GM12892 (cell line): Measurements from ENCODE around the gene ZKSCAN4.
A peak's percentile ranks its signal among the peaks of the same experiment; 100 is the strongest.

Experiments
- DNase-seq: peaks from one replicate; pipeline ENCODE4 v3.0.0; 2011; ENCODE audit not compliant: insufficient read length
- FAIRE-seq: peaks from 2 replicates; lab custom pipeline; 2011; peaks lifted over from hg19 to GRCh38; lab: Jason Lieb, UNC
- POLR2A ChIP-seq: IDR thresholded peaks from 2 replicates; pipeline ENCODE4 v1.6.1; 2011; ENCODE audit warnings: low read depth, low read length, control low read depth
- POLR2AphosphoS5 ChIP-seq: IDR thresholded peaks from 2 replicates; pipeline ENCODE4 v1.6.1; 2011; ENCODE audit warnings: low read depth, low read length, control low read depth
- TAF1 ChIP-seq: IDR thresholded peaks from 2 replicates; pipeline ENCODE4 v1.6.1; 2011; ENCODE audit warnings: low read depth, mild to moderate bottlenecking, control low read depth, low read length, borderline replicate concordance

ZKSCAN4 gene

DNA sequence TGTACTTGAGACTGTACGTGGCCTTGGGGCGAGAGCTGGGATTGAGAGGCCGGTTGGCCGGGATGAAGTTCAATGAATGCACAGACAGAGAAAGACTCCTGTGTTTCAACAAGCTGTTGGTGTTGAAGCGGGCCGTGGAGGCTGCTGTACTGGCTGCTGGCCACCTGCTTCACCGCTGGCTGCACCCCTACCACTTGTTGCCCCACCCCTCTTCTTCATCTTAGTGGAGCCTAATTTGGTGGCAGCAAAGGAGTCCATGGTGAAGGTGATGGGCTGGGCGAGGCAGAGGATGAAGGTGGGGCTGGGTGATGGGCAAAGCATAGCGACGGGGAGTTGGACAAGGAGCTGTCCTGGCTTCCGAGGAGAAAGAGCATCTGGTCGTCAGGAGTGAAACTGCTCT is 34.2 kb downstream of the ZKSCAN4 start:
- FAIRE-seq (no peak), DNase-seq (no peak)
- TF ChIP-seq POLR2AphosphoS5: no peak
- TF ChIP-seq POLR2A: no peak
- TF ChIP-seq TAF1: no peak

- DNase-seq: no peak
- no peak for FAIRE-seq
- no peak for TF ChIP-seq TAF1
- no peak for TF ChIP-seq POLR2AphosphoS5
- TF ChIP-seq POLR2A: no peak
Measured at GRCh38 chr6:28215425-28215824, 36.6 kb downstream of the ZKSCAN4 start.

DNA sequence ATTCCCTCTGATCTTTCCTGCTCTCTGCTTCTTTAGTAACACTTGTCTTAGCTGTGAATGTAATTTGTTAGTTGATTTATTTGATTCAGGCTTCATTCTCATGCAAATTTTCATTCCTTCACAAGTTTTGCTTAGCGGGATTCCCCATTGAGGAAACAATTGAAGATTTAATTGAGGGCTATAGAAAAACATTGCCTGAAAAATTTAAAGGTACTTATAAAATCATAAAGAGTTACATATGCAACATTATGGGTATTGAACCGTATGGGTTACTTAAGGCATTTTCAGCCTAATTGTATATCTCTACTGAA is 38.9 kb downstream of the ZKSCAN4 start:
- no peak for TF ChIP-seq TAF1
- no peak for TF ChIP-seq POLR2AphosphoS5
- TF ChIP-seq POLR2A: no peak
- DNase-seq (no peak), FAIRE-seq (no peak)

DNA sequence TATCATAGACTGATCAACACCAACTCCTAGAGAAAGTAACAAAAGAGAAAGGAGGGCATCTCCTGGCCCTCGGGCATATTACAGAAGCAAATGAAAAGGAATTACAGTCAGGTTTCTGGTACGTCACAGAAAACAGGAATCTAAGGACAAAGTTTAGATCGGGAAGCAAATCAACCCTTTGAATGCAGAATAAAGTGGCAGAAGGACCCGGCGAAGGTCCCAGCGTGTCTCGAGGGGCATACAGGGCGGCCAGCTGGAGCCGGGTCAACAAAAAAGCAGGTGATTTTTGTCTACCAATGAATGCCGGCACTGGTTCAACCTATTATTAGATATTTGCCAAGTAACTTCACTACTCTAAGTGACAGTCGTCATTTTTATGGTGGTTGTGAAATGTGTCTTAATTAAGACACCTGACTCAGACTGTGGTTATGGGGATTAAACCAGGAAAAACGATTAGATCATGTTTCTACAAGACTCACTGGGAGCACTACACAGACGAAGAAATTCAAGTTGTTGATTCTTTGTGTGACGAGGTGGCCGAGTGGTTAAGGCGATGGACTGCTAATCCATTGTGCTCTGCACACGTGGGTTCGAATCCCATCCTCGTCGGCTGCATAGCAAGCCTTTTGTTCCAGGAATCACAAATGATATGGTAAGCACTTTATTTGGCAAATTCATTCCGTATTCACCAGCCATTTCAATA is 39.4 kb downstream of the ZKSCAN4 start:
- peak; percentile 32 for DNase-seq
- TF ChIP-seq TAF1: no peak
- FAIRE-seq: peak; percentile 62

GRCh38 chr6:28211840-28212509 is 40.1 kb downstream of the ZKSCAN4 start:
- DNase-seq (no peak), FAIRE-seq (peak; percentile 70)
- TF ChIP-seq POLR2A (no peak), TAF1 (no peak), POLR2AphosphoS5 (no peak)

- peak; percentile 38 for FAIRE-seq
- no peak for DNase-seq
- no peak for TF ChIP-seq POLR2AphosphoS5
- TF ChIP-seq TAF1: no peak
- no peak for TF ChIP-seq POLR2A
Measured at GRCh38 chr6:28209753-28210535, 42.1 kb downstream of the ZKSCAN4 start.

DNA sequence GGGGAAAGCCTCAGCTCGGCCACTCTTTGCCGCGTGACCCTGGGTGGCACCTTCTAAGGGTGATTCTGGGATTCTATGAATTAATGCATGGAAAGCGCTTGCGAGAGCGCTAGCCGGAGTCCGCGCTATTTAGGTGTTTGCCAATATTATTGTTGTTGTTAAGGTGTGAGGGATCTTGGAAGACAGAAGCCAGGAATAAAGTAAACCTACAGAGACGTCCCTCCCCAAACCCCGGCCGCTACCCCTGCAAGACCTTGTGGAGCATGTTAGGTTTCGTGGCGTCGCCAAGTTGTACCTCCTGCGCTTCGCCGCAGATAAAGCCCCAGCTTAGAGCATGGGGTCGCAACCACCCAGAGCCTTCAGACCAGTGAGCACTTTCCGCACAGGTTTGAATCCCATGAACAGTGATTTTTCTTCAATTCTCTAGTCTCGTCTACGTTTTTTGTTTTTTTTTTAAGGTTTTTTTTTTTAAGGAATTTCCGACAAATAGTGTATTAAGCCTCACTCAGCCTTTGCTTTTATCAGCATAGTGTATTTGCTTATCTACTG is 43.9 kb downstream of the ZKSCAN4 start:
- DNase-seq (no peak), FAIRE-seq (peak; percentile 17)
- no peak for TF ChIP-seq POLR2A
- TF ChIP-seq POLR2AphosphoS5: no peak
- no peak for TF ChIP-seq TAF1

DNA sequence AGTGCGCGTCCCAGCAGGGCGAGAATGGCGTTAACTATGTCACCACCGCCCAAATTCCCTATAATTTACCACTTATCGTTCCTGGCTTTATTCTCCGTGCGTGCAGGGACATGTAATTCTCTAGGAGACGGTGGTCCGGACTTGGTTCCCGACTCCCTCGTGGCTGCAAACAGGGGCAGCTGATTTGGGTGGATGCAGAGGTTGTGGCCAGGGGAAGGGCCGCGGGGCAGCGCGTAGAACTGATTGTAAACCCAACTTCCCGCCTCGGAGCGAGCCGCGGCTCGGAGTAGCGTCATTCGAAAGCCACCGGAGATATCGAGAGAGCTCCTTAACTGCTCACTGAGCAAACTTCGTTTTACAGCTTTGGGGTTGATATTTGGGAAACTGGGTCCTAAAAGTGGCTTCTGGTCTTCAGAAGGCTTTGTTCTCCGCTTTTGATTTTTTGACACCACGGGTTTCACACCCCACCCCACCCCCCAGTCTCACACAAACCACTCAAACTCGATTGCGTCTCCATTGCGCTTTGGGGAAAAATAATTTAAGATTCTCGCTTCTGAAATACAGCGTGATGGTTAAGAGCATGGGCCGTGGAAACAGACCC is 44.5 kb downstream of the ZKSCAN4 start:
- FAIRE-seq (no peak), DNase-seq (peak; percentile 31)
- TF ChIP-seq TAF1 (no peak), POLR2A (no peak), POLR2AphosphoS5 (no peak)

DNA sequence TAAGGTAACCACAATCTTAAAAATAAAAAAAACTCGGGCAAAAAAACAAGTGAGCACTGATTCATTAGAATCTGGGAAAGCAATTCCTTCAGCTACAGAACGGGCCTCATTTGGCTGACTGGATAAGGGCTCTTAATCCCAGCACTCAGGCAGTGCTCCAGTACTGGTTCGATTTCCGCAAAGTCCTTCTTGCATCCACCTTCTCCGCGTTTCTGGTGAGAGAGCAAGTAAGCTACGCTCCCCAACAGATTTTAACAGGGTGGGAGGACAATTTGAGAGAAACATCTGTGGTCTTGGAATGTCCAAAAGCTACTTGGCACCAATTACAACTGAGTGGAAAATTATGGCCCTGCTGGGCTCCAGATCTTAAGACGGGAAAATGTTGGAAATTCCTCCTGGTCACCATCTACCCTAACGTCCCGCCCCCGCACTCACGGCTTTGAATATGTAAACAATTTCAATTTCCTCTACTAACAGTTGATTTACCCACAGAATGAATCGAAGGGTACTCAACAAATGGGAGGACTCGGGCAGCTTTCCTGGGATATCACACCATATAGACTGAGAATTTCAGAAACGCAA is 45.0 kb downstream of the ZKSCAN4 start:
- DNase-seq: no peak
- TF ChIP-seq POLR2AphosphoS5: no peak
- no peak for TF ChIP-seq TAF1
- TF ChIP-seq POLR2A: no peak
- FAIRE-seq: no peak

DNA sequence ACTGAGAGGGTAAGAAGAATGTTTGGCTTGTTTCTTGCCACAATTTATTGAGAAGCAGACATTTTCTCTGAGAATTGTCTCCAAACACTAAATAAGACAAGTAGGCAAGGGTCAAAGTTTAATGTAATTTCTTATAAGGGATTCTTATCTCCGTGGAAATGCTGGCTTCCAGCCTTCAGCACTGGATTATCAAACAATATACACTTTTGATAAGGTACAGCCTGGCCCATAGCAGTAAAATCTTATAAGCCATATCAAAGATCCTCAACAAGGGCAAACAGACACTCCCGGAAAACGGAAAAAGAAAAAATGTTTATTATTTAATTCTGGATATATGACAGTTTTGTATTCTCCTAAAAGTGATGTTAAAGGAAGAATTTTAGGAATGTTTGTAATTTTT is 45.5 kb downstream of the ZKSCAN4 start:
- FAIRE-seq (no peak), DNase-seq (no peak)

GRCh38 chr6:28205879-28206278 is 46.2 kb downstream of the ZKSCAN4 start:
- TF ChIP-seq POLR2A: no peak
- no peak for TF ChIP-seq TAF1
- no peak for TF ChIP-seq POLR2AphosphoS5
- FAIRE-seq (no peak), DNase-seq (no peak)

More for the DNA sequence above, 45.5 kb downstream of the ZKSCAN4 start:
- no peak for TF ChIP-seq POLR2AphosphoS5
- TF ChIP-seq TAF1: no peak

DNA sequence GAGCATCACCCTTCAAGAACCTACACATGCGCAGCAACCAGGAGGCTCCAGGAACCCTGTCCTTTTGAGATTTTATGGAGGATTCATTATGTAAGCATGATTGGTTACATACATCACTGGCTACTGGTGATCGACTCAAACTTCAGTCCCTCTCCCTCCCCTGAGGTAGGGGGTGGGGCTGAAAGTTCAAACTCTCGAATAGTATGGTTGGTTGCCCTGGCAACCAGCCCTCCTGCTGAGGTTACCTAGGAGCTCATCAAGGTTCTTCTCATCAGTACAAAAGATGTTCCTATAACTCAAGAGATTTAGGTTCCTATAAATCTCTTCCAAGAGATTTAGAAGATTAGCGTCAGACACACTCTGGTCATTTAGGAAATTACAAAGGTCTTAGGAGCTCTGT is 48.9 kb downstream of the ZKSCAN4 start:
- FAIRE-seq: no peak

More for the DNA sequence above, 48.9 kb downstream of the ZKSCAN4 start:
- DNase-seq: no peak
- TF ChIP-seq TAF1 (no peak), POLR2A (no peak), POLR2AphosphoS5 (no peak)
